ENCODE data around the gene DAB1.

DAB1 gene

DNA sequence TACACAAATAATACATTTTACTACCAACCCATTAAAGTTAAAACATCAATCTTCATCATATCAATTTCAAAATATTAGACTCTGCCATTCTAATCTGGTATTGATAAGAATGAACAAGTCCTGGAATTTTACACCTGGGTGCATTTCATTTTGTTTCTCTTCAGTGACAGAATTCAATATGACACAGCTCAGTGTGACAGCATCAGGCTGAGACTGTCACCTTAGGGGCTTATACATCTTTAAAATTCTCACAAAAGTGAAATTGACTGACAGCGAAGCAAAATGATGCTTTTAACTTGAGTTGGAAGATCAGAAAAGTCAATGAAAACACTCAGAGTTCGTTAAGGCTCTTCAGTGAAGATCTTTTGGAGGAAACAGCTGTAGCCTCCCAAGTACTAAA is 213.0 kb downstream of the DAB1 start:
- DNase-seq = no peak

DNA sequence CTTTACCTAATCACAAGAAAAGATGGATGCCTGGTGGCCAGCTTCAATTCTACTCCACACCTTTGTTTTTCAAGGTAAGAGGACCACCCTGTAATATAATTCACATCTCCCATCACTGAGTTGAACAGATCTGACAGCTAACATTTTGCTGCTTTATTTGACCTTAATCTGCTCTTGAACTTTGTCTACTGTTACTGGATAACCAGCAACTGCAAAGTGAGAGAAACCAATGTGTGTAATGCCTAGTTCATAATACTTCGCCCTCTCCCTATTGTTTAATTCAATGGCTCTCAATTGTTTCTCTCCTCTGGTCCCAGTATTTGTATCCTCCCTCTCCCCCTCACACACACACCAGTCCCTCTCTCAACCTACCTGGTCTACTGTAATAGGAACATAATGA is 214.4 kb downstream of the DAB1 start:
- DNase-seq = no peak

DNA sequence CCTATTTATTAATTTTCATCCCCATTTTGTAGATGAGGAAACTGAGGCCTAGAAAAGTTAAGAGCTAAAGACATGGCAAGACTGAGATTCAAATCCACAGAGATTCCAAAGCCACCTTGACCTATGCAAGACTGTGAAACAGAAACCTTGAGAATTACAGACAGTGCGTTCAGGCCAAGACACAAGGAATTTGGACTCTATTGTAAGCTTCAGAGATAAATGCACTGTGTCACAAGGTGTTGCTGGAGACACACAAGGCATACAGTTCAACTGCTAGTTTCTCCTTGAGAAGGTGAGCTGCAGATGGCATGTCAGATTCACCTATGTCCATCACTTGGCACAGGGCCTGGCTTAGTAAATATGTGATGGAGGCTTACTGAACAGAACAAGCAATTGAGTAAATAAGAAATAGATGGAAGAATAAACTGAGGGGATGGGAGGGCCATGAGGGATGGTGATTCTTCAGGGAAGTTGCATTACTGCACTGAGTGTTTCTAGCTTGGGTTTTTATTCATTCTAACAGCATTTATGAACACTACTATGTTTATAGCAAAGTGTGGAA is 215.0 kb downstream of the DAB1 start:
- no peak for DNase-seq

DNA sequence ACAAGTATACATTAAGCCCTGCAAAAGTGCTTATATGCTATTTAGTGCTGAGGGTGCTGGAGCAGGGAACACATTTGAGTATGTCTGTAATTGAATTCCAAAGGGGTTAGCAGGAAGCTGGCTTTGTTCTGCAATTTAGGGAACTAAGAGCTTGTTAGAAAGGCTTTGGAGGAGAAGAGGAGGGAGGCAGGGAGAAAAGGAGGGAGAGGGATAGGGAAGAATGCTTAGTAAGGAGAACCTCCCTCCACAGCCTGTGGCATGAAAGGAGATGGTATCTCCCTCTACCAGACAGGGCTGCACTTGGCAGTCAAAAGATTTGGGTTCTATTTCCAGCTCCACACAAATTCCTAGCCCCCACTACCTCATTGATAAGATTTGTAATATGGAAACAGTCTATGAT is 217.8 kb downstream of the DAB1 start:
- no peak for DNase-seq

DNA sequence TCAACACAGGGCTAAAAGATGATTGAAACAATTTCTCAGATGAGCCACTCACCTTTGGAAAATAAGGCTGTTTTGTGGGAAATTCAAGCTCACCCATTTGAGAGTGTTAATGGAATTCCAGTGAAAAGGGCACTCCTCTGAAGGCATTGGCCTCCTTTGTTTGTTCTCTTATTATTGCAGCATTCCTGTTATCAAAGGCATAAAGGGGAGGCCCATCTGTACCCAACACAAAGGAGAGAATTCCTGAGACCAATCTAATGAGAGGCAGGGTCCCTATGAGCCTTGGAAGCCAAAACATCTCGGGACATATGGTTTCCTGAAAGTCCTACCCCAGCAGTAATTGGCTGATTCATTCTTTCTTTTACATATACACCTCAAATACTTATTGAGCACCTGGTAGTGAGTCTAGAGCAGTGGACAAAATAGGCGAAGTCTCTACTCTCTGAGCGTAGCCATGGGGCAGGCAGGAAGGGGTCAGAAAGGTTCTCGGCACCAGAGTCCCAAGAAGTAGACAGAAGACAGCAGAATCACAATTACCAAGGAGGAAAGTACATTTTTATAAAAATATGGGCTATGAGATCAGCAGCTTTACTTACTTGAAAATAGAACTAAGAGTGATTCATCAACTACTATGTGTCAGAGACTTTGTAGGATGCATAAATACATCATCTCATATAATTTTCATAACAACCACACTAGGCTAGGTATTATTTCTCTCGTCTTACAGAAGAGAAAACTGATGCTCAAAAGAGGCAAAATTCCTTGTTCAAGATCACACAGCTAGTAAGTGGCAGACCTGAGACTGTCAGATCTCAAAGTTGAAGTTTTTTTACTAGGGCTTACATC is 218.7 kb downstream of the DAB1 start:
- DNase-seq = no peak

DNA sequence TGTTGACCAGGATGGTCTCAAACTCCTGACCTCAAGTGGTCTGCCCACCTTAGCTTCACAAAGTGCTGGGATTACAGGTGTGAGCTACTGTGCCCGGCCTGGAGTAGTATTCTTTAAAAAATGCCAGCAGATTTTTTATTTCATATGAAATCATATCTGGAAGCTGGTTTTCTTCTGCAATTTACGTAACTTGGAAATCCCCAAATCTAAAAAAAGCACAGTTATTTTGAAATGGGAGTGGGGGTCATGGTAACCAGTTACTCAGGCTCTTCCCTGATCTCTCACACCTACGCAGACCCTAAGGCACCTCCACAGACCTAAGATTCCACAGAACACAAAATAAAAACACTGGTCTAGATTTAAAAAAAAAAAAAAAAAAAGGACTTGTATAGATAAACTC is 219.8 kb downstream of the DAB1 start:
- DNase-seq = no peak

DNA sequence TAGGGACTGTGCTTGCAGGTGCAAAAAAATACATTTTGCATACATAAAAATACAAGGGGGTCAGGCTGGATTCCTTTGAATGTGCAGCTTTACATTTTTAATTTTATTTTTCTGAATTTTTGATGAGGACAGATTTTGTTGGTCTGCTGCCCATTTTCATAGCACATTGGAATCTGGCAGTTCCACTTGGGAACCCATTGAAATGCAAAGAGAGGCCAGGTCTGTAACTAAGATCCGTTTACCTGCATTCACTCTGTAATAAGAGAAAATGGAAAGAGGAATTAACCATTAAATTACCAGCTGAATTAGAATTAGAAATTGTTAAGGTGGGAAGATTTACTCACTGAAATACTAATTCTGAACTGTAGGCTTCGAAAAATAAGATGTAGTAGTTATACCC is 221.6 kb downstream of the DAB1 start:
- DNase-seq = no peak

DNA sequence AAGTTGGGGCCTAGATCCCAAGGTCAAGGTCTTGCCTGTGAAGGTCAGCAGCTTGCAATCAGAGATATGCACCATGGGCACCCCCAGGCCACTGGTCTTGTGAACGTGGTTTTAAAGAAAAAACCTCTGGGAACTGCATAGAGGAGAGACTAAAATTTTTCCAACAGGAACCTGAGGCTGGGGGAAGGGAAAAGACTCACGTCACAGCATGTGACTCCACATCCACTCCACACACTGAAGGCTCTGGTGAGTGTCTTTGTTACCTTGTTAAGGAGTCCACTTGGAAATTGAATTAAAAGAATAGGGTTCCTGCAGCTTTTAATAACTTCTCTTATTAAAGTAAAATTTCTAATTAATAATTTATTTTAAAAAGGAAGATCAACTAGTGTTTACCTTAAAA is 224.9 kb downstream of the DAB1 start:
- DNase-seq = no peak

DNA sequence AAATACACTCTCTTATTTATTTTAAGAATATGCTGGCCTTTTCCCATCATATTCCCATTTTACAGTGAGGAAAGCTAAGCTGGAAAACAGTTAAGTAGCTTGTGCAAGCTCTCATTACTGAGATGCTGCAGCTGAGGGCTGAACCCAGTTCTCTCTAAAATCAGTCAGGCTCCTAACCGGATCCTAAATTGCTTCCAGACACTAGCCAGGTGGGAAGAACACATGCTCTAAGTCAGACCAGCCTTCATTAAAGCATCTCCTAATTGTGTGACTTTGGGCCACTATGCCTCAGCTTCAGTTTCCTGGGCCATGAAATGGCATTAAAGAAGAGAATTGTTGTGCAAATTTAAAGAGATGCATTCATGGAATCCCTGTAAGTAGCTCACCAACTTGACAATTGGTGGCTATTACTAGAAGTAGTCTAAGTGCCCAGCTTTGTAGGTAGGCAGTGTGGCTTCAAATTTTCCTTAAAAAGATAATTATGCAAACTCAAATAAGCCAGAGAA is 228.4 kb downstream of the DAB1 start:
- DNase-seq = no peak

DNA sequence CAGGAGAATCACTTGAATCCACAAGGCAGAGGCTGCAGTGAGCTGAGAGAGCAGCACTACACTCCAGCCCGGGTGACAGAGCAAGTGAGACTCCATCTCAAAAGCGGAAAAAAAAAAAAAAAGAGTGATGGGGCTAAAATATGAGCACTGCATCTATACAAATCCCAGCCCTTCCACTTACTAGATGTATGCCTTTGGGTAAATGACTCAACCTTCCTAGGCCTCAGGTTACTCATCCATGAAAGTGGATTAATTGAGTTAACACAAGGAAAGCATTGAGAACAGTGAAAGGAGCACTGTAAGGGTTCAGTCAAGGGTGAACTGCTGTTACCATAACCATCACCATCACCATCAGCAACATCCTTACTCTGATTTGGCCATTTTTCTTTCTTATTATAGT is 231.6 kb downstream of the DAB1 start:
- DNase-seq = no peak

DNA sequence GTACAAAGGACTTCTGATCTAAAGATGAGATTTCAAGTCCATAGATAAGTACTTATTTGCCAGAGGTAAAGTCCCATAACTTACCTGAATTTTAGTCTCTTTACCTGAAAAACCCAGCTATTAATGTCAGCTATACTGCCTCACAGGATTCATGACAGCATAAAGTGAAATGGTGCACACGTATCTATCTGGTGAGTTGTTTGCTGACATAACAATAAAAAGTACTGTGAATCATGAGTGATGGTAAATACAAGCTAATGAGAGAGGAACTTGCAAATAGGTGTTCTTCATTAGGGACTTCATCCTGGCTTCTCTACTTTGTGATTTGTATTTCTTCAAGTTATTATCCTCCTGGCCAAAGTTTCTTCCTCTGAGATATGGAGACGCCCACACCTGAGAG is 233.0 kb downstream of the DAB1 start:
- DNase-seq = no peak

DNA sequence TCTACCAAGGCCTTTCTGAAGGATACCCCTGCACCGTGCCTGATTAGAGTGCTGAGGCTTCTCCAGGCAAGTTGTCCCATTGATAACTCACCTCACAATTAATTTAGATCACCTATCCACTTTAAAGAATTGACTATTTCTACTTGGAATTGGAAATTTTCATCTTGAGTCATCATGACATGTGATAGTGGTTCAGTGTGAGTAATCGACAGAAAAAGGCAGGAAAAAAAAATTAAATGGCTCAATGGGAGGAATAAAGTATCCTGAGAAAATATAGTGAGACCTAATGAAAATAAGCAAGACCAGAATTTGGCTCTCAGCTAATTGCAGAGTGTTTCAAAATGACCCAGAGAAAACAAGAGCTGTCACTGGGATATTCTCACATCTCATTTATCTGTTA is 235.7 kb downstream of the DAB1 start:
- no peak for DNase-seq

DNA sequence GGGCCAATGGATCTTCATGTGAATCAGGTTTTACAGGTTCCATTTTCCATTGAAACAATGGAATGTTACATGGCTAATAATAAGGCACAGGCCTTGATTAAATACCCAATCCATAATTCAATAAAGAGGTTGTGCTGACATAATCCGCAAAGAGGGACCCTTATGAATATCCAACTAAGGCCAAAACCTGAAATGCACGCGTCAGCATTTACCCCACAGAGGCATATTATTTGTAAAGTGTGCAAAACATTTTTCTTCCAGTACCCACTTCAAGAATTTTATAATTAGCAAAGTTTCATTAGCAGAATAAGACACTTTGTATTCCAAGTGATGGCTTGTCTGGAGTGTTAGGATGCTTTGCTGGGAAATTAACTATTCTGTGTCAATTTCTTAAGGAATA is 237.4 kb downstream of the DAB1 start:
- no peak for DNase-seq

DNA sequence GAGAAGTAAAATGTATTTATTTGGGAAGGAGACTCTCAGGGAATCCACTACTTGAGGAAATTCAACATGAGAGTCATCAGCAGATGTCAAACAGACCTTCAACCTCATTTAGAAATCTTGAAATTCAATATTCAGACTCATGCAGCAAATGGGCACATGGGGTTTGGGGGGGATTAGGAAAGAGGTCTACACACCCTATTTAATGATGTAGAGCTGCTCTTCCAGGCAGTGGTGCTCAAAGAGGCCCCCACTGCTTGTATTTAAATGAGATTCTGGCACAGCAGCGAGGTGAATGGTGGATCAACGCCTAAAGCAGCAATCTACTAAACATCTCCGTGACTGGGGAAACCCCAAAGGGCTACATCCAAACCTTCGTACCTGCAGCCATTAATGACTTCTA is 244.9 kb downstream of the DAB1 start:
- no peak for DNase-seq

DNA sequence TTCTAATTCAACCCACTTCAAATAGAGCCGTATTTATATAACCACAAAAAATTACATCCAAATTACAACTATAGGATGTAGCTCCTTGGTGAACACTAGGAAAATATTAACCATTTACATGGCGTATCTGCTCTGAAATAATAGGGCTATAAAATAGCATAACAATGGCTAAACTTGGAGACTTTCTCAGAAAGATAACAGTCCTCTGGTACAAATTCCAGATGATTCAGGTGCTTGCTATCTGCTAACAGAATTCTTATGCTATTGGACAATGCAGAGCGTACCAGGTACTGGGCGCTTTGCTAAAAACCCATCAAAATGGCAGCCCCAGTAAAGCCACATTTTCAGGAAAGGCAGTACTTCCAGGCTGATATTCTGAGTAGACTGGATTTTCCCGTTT is 248.4 kb downstream of the DAB1 start:
- no peak for DNase-seq

DNA sequence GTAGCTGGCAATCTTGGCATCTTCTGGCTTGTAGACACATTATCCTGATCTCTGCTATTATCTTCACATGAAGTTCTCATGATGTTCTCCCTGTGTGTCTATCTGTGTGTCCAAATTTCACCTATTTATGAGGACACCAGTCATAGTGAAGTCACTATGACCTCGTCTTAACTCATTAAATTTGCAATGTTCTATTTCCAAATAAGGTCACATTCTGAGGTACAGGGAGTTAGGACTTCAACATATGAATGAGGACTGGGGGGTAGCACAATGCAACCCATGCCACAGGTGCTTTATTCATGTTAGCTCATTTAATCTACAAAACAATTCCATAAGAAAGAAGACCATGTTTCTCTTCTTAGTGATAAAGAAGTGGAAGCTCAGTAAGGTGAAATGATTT is 251.8 kb downstream of the DAB1 start:
- DNase-seq = no peak

DNA sequence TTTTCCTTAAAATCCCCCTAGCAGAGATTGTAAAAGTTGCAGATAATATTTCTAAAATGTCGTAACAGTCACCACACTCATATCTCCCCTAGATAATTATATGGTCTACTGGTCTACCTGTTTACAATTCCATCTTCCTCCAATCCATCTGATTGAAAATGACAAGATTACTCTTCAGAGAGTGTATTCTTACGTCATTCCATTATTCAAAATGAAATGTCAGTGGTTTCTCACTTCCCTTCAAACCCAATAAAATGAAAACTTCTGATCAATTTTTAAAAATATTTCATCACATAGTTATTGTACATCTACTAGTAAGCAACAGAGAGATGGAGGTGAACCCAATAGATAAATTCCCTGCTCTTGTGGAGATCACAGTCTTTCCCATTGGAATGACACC is 255.9 kb downstream of the DAB1 start:
- DNase-seq = no peak

DNA sequence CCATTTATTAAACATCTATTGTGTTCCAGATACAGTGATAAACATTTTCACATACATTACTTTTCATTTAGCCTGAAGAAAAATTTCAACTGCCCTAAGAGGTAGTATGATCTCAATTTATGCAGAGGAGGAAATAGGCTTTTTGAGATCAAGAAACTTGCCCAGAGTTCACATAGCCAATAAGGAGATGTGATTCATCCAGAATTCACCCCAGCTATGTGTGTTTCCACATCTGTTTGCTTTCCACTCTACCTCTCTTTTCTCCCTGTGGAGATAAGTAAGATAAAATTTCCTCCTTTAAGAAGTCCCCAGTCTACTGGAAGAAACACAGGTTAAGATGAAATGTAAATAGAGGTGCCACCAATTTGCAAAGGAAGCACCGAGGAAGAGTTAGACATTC is 258.3 kb downstream of the DAB1 start:
- no peak for DNase-seq

DNA sequence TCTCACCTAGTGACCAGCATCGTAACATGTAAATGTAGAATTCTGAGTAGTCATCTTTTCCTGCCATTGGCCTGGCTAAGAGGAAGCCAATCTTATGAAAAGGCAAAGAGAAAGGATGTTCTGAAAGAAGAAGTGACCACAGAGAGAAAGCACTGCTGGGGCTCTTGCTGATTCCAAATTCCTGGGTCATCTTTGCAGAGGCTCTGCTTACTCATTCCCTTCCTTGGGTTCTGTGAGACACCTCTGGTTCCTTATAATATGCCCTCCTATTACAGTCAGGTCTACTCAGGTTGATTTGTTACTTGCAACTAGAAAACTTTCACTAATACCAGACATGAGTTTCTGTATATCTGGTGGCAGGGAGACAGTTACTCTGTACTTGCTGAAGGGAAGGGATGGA is 259.3 kb downstream of the DAB1 start:
- no peak for DNase-seq

DNA sequence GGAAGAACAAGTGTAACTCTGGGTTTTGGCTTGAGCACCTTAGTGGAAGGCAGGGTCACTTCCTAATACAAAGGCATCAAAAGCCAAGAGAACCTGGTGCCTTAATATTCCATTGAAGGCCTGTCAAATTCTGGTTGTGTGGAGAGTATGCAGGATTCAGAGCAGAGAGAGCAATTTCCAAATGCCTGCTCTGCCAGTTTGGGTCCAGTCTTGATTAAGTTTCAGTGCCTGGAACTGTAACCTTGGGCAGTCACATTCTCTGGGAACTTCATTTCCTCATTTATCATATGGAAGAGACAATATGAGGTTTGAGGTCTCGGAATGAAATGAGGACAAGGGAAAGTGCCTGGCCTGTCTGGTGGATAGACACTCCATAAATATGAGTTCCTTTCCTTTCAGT is 260.1 kb downstream of the DAB1 start:
- DNase-seq = no peak

DNA sequence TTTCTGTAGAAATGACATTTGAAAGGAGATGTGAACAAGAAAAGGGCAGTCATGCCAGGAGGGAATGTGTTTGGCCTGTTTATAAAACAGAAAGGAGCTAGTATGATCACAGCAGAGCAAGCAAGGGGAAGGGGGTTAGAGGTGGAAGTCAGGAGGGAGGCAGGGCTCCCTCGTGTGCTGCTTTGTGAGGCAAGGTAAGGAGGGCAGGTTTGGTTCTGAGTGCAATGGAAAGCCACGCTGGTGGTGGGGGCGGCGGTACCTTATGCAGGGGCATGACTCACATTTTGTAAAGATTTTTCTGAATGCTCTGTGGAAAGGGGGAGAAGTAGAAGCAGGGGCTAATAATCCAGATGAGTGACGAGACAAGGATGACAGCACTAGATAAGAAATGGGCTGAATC is 260.5 kb downstream of the DAB1 start:
- no peak for DNase-seq

DNA sequence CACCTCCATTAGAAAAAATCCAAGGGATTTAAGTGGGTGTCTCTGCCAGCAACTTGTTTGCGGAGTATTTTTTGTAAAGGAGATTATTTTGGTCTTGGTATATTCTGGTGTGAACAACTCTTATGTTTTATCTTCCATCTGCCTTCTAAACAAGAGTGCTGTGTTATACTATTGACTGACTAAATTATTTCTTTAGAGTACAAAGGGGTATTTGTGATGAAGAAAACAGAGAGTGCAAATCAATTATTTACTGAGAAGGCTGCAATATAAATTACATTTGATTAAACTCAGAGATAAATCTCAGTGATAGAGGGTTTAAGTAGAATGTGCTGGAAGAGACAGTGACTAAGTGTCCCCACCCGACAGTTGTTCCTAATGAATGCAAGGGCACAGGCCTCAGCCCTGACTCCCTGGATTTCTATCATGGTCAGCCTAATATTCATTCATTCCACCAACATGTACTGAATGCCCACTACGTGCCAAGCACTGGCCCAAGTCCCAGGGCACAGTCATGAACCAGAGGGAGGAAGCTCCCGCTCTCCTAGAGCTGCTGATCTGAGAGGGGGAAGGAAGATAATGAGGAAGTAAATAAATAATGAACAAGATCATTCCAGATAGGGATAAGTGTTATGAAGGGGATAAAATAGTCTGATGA is 261.1 kb downstream of the DAB1 start:
- DNase-seq = no peak

DNA sequence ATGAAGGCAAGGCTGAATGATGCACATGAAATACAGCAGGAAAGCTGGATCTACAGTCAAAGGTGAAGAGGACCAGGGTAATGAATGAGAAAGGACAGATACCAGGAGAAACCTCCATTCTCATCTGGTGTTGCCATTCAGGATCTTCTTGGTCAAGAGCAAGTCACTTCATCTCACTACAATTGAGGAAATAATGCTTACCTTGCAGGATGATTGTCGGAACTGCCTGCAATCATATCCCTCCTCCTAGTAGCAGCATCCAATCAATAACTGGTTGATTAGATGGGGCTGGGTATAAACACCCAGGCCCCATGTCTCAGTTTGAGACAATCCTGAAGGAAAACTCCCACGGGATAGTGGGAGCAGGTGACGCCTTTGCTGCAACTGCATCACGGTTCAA is 263.3 kb downstream of the DAB1 start:
- no peak for DNase-seq

DNA sequence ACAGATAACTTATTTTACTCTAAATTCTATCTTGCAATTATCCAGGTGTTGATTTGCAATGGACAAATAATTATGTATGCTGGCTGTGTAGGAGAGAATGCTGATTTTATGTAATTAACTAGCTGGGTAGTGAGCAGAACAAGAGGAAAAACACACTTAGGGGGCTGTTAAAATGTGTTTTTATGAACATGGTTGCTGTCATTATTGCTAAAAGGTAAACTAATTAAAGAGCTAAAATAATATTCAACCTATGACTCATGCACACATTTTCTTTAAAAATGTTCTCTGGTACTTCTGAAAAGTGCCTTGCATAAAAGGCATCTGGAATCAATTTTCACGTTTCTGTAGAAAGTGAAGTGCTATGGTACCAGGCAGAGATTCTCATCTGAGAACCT is 265.3 kb downstream of the DAB1 start:
- no peak for DNase-seq
